Panc1 (cell line): ENCODE results near the gene AMY1C.
"Not testable (repeated sequence)": the region's sequence is repeated elsewhere in the genome, so short reads cannot be mapped to it uniquely, and the experiment has no call there.

Source experiments
- POLR2AphosphoS5 ChIP-seq: IDR thresholded peaks from 2 replicates; pipeline ENCODE4 v1.6.1; 2012; ENCODE audit warnings: mild to moderate bottlenecking, low read depth, low read length, moderate library complexity
- SIN3A ChIP-seq: IDR thresholded peaks from 2 replicates; pipeline ENCODE4 v1.6.1; 2012; ENCODE audit warnings: low read depth, mild to moderate bottlenecking, low read length, moderate library complexity, borderline replicate concordance; ENCODE audit not compliant: insufficient read depth
- TF ChIP-seq, protein P1 (sequence below): fragments of 450-650 bp; IDR thresholded peaks from 2 replicates; pipeline ENCODE4 v1.5.1; 2017; ENCODE audit warnings: mild to moderate bottlenecking

DNA sequence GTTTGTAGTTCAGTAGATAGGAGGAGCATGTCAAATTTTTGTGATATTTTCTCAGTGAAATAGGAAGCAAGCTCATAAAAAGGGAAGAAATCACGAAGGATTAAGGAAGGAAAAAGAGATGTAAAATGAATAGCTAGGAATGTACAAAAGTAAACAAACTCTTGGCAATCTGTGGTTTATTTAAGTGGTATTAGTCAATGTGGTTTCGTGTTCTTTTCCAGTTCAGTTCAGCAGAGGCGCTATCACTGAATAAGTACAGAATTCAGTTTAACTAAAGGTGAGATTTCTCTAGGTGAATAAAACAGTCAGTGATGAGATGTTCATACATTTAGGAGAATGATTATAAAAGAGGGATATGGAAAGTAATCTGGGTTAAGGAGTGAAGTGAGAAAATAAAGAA, 11.7 kb upstream of the AMY1C start:
- TF ChIP-seq, protein P1, sequence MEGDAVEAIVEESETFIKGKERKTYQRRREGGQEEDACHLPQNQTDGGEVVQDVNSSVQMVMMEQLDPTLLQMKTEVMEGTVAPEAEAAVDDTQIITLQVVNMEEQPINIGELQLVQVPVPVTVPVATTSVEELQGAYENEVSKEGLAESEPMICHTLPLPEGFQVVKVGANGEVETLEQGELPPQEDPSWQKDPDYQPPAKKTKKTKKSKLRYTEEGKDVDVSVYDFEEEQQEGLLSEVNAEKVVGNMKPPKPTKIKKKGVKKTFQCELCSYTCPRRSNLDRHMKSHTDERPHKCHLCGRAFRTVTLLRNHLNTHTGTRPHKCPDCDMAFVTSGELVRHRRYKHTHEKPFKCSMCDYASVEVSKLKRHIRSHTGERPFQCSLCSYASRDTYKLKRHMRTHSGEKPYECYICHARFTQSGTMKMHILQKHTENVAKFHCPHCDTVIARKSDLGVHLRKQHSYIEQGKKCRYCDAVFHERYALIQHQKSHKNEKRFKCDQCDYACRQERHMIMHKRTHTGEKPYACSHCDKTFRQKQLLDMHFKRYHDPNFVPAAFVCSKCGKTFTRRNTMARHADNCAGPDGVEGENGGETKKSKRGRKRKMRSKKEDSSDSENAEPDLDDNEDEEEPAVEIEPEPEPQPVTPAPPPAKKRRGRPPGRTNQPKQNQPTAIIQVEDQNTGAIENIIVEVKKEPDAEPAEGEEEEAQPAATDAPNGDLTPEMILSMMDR: not testable (repeated sequence)
- not testable (repeated sequence) for TF ChIP-seq SIN3A, POLR2AphosphoS5
